HG03520 (cell line): ENCODE data around the gene BCLAF1.
"Not testable (repeated sequence)": the region's sequence is repeated elsewhere in the genome, so short reads cannot be mapped to it uniquely, and the experiment has no call there.

ENCODE experiments used
- ATAC-seq: cut with Tn5 transposase; IDR thresholded peaks from one replicate; pipeline ENCODE4 v1.9.1; 2021; ENCODE audit warnings: mild to moderate bottlenecking, moderate library complexity; ENCODE audit not compliant: unreplicated experiment

The BCLAF1 gene

GRCh38 chr6:136250686-136251008, 39.0 kb downstream of the BCLAF1 start:
- peak; percentile 2 for ATAC-seq

DNA sequence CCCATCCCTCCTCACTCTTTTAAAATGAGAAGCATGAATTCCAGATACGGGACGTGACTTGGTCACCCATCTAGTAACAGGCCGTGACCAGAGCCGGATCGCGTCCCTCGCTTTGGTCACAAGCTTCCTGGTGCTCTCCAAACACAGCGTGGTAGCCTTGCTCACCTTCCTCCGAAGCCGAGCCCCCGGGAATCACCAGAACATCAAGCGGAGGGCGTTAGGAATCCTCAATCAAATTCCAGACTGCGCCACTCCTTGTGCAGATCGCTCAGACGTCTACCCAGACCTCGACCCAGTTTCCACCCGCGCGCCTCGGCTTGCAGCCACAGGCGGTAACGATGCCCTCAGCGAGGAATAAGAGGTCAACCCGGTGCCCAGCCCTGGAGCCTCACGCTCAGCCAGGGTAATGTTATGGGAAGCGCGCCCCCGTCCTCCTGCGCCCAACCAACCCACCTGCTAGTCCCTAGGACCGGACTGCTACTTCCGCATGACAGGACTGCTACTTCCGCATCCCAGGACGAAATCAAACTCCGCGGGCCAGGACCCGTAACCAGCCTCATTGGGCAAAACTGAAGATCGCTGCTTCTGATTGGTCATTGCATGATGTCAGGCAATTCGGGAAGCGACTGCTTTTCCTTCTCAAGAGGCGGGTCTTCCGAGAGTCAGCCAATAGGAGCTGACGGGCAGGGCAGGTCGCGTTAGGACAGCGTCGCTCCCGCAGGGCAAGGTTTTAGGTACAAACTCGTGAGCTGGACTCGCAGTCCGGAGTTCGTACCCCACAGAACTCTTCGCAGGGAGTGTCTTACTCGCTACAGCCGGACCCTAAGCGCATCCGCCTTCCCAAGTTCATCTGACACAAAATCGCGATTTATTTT, 39.6 kb downstream of the BCLAF1 start, which contains the start of gene MTFR2:
MTFR2 (minus strand) TSS at position 501 of the 875 bp plus-strand sequence. CDS start 1,212 bp downstream, outside the sequence.
- peak; percentile 96 for ATAC-seq

- no peak for ATAC-seq
These were observed 40.3 kb downstream of the BCLAF1 start for GRCh38 chr6:136249336-136249735.

DNA sequence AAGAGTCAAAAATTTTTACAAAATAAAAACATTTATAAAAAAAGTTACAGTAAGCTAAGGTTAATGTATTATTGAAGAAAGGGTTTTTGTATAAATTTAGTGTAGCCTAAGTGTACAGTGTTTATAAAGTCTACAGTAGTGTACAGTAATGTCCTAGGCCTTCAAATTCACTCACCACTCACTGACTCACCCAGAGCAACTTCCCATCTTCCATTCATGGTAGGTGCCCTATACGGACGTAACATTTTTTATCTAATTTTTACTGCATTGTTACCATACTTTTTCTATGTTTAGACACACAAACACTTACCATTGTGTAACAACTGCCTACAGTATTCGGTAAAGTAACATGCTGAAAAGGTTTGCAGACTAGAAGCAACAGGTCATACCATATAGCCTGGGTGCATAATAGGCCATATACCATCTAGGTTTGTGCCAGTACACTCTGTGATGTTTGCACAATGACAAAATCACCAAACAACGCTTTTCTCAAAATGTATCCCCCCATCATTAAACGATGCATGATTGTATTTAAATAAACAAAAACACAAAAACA, 45.5 kb downstream of the BCLAF1 start:
- no peak for ATAC-seq

GRCh38 chr6:136236466-136237293, 53.0 kb downstream of the BCLAF1 start:
- ATAC-seq: no peak

GRCh38 chr6:136235233-136235564, 54.4 kb downstream of the BCLAF1 start:
- ATAC-seq: no peak

DNA sequence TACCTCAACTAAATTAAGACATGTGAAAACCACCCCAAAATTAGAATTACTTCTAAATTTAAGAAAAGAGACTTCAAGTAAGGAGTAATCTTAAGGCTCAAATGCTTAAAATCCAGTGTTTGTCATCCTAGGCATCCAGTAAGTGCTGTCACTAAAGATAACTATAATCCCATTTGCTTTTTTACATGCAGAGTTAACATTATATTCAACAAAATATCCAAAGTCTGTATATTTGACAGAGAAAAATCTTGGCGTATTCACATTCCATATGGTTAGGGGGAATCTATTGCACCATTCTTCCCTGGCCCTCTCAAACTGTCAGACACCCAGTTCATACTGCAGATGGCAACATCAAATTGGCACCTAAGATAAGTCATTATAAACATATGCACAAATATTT, 56.9 kb downstream of the BCLAF1 start:
- no peak for ATAC-seq

GRCh38 chr6:136230219-136230853, 59.3 kb downstream of the BCLAF1 start:
- no peak for ATAC-seq

DNA sequence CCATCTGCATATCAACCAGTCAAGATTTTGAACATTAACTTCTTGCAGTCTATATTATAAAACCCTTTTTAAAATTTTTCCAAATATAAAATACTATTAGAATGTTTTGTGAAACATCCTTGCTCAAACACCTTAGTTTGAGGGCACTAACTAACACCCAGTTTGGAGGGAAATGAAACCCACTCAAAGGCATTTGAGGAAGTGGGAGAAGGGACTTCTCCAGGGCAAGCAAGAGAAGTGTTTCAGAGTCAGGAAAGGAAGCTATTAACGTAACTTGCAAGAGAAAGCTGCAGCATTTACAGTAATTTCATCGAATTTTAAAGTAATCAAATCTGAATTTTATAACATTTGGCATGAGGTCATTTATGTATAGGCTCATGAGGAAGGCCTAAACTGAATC, 60.8 kb downstream of the BCLAF1 start:
- ATAC-seq: no peak

GRCh38 chr6:136226674-136227377, 62.8 kb downstream of the BCLAF1 start:
- ATAC-seq: peak; percentile 14

DNA sequence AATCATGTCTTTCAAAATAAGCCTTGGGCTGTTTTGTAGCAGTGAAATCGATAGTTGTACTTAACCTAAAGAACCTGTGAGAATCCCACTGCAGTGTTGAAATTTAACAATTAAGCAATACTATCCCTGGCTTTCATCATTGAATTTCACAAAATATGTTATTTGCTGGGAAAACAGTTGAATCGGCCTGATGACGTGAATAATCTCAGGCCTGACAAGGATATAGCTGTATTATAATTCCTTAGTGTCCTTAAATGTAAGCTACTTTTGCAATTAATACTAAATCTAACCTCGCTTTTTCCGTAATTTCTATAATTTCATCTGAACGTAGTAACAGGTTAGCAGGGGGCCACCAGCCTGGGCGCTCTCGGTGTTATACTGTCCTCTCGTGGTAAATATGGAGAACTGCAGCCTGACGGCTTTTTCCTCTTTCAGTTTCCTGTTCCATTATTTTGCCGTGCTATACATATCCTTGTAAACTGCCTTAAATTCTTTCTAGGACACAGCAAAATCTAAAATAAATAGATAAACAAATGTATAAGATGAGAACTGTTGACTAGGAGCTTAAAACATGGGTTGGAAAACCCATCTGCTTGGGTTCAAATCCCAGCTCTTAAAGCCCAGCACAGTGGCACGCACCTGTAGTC, 63.5 kb downstream of the BCLAF1 start:
- ATAC-seq: peak; percentile 59

DNA sequence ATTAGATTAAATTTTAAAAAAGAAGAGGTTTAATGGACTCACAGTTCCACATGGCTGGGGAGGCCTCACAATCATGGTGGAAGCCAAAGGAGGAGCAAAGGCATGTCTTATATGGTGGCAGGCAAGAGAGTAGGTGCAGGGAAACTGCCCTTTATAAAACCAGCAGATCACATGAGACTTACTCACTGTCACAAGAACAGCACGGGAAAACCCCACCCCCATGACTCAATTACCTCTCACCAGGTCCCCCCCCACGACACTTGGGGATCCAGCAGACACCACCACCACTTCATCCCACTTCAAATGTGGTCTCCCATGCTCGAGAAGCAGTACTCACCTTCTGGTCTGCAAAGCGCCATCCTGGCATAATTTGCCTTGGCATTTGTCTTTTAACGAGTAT, 64.2 kb downstream of the BCLAF1 start:
- ATAC-seq: no peak

DNA sequence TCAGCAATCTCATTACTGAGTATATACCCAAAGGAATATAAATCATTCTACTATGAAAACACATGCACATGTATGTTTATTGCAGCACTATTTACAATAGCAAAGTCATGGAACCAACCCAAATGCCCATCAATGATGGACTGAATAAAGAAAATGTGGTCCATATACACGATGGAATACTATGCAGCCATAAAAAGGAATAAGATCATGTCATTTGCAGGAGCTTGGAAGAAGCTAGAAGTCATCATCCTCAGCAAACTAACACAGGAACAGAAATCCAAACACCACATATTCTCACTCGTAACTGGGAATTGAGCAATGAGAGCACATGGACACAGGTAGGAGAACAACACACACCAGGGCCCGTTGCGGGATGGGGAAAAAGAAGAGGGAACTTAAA, 64.7 kb downstream of the BCLAF1 start:
- not testable (repeated sequence) for ATAC-seq

GRCh38 chr6:136216503-136217401, 72.9 kb downstream of the BCLAF1 start:
- no peak for ATAC-seq

GRCh38 chr6:136213853-136214252, 75.8 kb downstream of the BCLAF1 start:
- ATAC-seq: no peak

GRCh38 chr6:136213012-136213539, 76.6 kb downstream of the BCLAF1 start:
- no peak for ATAC-seq

DNA sequence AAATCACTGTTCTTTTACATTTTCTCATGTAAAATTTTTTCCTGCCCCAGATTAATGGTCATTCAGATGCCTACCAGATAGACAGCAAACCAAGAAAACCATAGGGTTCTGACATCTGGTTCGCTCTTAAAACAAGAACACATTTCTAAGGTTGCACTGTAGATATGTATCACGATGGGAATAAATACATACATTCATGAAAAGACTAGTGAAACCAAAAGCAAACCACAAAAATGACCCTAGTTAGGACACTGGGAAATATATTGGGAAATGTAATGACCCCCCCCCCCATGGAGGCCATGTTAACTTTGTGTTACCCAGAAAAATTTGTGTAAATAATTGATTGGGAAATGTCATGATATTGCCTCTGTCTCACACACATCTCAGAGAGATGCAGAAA, 77.0 kb downstream of the BCLAF1 start:
- no peak for ATAC-seq

DNA sequence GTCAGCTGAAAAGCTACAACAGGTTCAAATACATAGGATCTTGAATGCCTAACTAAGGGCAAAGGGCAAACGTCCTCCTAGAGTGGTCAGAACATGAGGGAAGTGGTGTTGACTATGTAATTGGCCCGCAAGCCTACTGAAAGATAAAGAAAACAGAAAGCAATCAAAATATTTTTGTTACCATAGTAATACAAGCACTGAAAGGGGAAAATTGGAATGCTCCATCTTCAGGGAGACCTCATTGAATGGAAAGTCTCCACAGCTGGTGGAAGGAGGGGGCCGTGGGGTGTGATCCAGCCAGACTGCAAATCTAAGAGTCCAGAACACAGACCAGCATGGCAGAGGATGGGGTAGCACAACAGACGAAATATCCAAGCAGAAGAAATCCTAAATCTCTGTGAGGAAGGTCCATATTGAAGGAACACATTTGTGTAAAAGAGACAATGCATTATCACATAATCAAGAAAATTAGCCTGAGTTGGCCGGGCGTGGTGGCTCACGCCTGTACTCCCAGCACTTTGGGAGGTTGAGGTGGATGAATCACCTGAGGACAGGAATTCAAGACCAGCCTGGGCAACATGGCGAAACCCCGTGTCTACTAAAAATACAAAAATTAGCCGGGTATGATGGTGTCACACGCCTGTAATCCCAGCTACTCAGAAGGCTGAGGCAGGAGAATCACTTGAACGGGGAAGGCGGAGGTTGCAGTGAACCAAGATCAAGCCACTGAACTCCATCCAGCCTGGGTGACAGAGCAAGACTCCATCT, 79.1 kb downstream of the BCLAF1 start:
- ATAC-seq: no peak
